ENCODE results near the gene NCR2.

The NCR2 gene

DNA sequence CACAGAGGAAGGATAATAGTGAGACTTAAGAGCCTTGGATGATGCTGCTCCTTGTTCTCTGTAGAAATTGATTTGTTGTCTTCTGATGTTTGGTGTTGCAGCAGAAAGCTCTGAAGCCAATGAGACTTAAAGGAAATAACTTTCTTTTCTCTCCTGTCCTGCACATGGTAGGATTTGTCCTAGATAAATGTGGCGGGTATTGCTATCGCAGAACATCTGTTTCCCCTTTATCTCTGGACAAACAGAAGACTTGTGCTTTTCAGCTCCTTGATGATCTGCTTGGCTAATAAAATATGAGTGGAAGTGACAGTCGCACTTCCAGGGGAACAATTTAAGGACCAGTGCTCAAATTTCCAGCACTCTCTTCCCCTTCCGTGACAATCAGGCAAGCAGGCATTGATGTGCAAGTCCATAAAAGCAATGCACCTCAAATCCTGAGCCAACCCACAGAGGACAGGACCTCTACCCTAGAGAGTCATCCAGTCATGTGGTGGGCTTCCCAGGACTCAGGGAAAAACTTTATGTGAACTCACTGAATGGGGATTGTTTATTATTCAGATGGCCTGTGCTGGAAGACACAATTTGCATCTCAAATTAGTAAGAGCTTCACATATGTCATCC lies 9.9 kb upstream of the NCR2 start:
- Histone ChIP-seq H3K27ac (no peak overlapping the region), H3K4me3 (ENCODE audit: low read depth, low read length) (no peak overlapping the region), H3K27me3 (replicated peaks) (peaks cover 32% of the 10 kb centered on the region), H3K36me3 (replicated peaks) (no peaks in the 10 kb centered on the region)
- in situ Hi-C loops (cut with HindIII; ENCODE audit: low pct_ligation_motif_present, low sequenced_read_pairs), result no loop called here
- no peak for DNase-seq
- TF ChIP-seq, protein P1, sequence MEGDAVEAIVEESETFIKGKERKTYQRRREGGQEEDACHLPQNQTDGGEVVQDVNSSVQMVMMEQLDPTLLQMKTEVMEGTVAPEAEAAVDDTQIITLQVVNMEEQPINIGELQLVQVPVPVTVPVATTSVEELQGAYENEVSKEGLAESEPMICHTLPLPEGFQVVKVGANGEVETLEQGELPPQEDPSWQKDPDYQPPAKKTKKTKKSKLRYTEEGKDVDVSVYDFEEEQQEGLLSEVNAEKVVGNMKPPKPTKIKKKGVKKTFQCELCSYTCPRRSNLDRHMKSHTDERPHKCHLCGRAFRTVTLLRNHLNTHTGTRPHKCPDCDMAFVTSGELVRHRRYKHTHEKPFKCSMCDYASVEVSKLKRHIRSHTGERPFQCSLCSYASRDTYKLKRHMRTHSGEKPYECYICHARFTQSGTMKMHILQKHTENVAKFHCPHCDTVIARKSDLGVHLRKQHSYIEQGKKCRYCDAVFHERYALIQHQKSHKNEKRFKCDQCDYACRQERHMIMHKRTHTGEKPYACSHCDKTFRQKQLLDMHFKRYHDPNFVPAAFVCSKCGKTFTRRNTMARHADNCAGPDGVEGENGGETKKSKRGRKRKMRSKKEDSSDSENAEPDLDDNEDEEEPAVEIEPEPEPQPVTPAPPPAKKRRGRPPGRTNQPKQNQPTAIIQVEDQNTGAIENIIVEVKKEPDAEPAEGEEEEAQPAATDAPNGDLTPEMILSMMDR (IDR thresholded peaks at IDR 0.05; ENCODE audit: low read depth, low read length, missing control alignments), result no peak

DNA sequence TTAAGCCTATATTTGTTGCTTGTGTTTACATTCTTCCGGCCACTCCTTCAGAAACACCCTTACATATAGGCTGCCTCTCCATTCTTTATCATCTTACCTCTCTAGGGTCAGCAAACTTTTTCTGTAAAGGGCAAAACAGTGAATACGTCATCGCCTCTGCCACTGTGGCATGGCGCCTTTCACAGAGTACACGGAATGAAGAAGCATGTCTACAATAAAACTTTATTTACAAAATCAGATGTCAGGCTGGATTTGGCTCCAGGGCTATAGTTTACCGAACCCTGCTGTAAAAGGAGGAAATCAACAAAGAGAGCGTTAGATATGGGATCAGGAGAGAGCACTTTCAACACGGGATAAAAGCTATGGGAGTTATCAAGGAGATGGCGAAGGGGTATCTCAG lies 9.3 kb upstream of the NCR2 start:
- Histone ChIP-seq H3K27ac (no peak overlapping the region), H3K36me3 (replicated peaks) (no peaks in the 10 kb centered on the region), H3K4me3 (ENCODE audit: low read depth, low read length) (no peak overlapping the region), H3K27me3 (replicated peaks) (peaks cover 32% of the 10 kb centered on the region)
- TF ChIP-seq, protein P1 (IDR thresholded peaks at IDR 0.05; ENCODE audit: low read depth, low read length, missing control alignments), result no peak
- no peak for DNase-seq
- in situ Hi-C loops (cut with HindIII; ENCODE audit: low pct_ligation_motif_present, low sequenced_read_pairs), result no loop called here

DNA sequence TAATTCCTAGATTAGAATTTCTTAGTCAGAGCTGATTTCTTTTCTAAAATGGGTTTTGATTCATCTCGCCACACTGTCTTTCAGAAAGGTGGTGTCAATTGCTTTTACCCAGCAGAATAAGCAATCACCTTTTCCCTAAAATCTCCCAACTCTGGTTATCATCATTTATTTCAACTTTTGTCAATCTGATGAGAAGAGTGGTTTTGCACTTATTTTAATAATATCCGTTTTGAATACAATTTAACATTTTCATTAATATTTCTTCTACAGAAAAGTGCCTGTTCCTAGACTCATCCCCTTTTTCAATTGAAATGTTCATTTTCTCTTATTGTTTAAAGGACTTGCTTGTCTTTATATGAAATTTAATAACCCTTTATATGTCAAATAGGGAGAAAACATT lies 8.2 kb upstream of the NCR2 start:
- TF ChIP-seq, protein P1 (IDR thresholded peaks at IDR 0.05; ENCODE audit: low read depth, low read length, missing control alignments), result no peak
- no peak for DNase-seq
- H3K27me3 ChIP-seq (replicated peaks), result peaks cover 32% of the 10 kb centered on the region
- no peak overlapping the region for H3K4me3 ChIP-seq (ENCODE audit: low read depth, low read length)
- H3K36me3 ChIP-seq (replicated peaks), result no peaks in the 10 kb centered on the region
- in situ Hi-C loops (cut with HindIII; ENCODE audit: low pct_ligation_motif_present, low sequenced_read_pairs), result no loop called here
- H3K27ac ChIP-seq, result no peak overlapping the region

DNA sequence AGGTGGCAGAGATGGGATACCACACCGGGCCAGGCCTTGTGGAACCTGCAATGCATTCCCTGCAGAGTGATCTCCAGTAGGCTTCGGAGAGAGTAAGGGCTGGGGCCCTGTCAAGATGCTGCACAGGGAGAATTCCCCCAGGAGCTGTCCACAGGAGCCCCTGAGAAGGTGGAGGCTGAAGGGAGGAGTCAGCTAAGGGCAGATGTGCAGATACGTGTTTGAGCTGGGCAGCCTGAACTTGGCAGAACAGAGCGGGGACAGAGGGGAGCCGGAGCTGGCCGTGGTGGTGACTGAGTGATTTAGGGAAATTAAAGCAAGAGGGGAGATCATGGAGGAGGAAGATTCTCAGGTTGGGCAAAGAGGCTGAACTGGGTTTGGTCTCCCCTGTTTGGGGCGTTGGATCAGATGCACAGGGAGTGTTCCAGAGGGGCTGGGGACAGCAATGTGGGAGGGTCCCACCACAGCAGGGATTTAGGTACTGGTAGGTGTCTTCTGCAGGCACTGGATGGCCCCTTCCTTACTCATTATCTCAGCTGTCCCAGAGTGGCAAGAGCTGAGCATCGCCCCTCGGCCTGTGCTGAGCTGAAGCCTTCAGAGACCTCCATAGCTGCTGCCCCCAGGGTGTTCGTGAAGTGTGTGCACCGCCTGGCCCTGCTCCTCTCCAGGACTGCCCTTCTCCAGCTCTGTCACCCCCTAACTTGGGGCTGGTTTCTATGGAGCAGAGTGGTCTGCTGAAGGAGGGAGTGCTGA lies 3.8 kb upstream of the NCR2 start:
- in situ Hi-C loops (cut with HindIII; ENCODE audit: low pct_ligation_motif_present, low sequenced_read_pairs), result no loop called here
- H3K27me3 ChIP-seq (replicated peaks), result peaks cover 14% of the 10 kb centered on the region

DNA sequence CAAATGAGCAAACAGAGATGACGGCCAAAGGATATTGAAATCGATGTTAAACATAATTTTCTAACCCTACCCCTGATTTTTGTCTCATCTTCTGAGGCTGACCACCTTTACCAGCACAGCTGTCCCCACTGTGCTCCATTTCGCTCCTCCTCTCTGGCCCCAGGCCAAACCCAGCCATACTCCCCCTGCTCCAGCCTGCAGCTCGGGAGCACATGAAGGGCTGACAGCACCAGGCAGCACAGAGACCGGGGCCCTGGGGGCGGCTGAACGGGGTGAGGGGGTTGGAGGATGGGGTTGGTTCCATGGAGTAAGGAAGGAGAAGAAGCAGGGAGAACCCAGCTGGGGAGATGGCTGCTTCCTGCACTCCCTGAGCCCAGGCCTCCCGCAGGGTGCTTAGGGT lies 3.2 kb upstream of the NCR2 start:
- in situ Hi-C loops (cut with HindIII; ENCODE audit: low pct_ligation_motif_present, low sequenced_read_pairs), result no loop called here
- H3K4me3 ChIP-seq (ENCODE audit: low read depth, low read length), result no peak overlapping the region
- TF ChIP-seq, protein P1 (IDR thresholded peaks at IDR 0.05; ENCODE audit: low read depth, low read length, missing control alignments), result no peak
- peaks cover 14% of the 10 kb centered on the region for H3K27me3 ChIP-seq (replicated peaks)
- H3K36me3 ChIP-seq (replicated peaks), result no peaks in the 10 kb centered on the region
- H3K27ac ChIP-seq, result no peak overlapping the region
- DNase-seq, result no peak

More for the DNA sequence above, 3.8 kb upstream of the NCR2 start:
- Histone ChIP-seq H3K4me3 (ENCODE audit: low read depth, low read length) (no peak overlapping the region), H3K36me3 (replicated peaks) (no peaks in the 10 kb centered on the region), H3K27ac (no peak overlapping the region)
- DNase-seq, result no peak
- TF ChIP-seq, protein P1 (IDR thresholded peaks at IDR 0.05; ENCODE audit: low read depth, low read length, missing control alignments), result no peak

Data from brain microvascular endothelial cell (primary cell).